OCI-LY7 (cell line): ENCODE measurements around the gene CTDSPL. TPM values are rescaled to one million over a fixed set of nuclear protein-coding genes. Genes with fewer than 3 reads are reported as not detected.

Experiments
- BruUV-seq: library from RNA; stranded (reverse); fragments of 400-500 nt; replicated peaks from 2 replicates; lab custom pipeline; 2021; lab: Mats Ljungman, UMichigan
- CTCF ChIA-PET: fragments of 300-600 bp; sonication (Branson Sonifier 250); formaldehyde crosslinking; loops from one replicate; lab custom pipeline; 2022; ENCODE audit warnings: antibody characterized with exemption; ENCODE audit not compliant: unreplicated experiment; lab: Charles Lee
- POLR2A ChIA-PET: fragments of 300-600 bp; sonication (Branson Sonifier 250); formaldehyde crosslinking; loops from one replicate; lab custom pipeline; 2022; ENCODE audit warnings: antibody characterized with exemption; lab: Charles Lee
- DNase-seq: peaks from one replicate; pipeline ENCODE4 v3.0.0-alpha.2; 2015; ENCODE audit warnings: low spot score
- H2AFZ ChIP-seq: fragments of 200-600 bp; sonication (generic), shearing (Covaris generic); 2 replicates; pipeline ENCODE4 v1.6.1; 2014; ENCODE audit warnings: mild to moderate bottlenecking, antibody characterized with exemption, low read length, moderate library complexity
- H3K27ac ChIP-seq: fragments of 200-600 bp; sonication (generic); 2 replicates; pipeline ENCODE4 v1.5.1; 2014; ENCODE audit warnings: mixed run types, low read depth, mild to moderate bottlenecking, moderate library complexity, low read length, inconsistent platforms; ENCODE audit not compliant: poor library complexity, severe bottlenecking
- H3K36me3 ChIP-seq: fragments of 200-600 bp; sonication (generic); 2 replicates; pipeline ENCODE4 v1.6.1; 2014; ENCODE audit warnings: mild to moderate bottlenecking, antibody characterized with exemption, low read length, moderate library complexity, mixed read lengths; ENCODE audit not compliant: insufficient read depth
- H3K4me1 ChIP-seq: fragments of 200-600 bp; sonication (generic); 2 replicates; pipeline ENCODE4 v1.5.1; 2014; ENCODE audit warnings: mild to moderate bottlenecking, low read length; ENCODE audit not compliant: insufficient read depth, poor library complexity, severe bottlenecking
- H3K4me2 ChIP-seq: fragments of 200-600 bp; sonication (generic); 2 replicates; pipeline ENCODE4 v1.6.1; 2014; ENCODE audit warnings: mild to moderate bottlenecking, low read length
- H3K4me3 ChIP-seq: fragments of 200-600 bp; sonication (generic); 2 replicates; pipeline ENCODE4 v1.5.1; 2014; ENCODE audit warnings: mild to moderate bottlenecking, low read depth, low read length; ENCODE audit not compliant: poor library complexity, severe bottlenecking
- H3K79me2 ChIP-seq: fragments of 200-600 bp; sonication (generic); 2 replicates; pipeline ENCODE4 v1.6.1; 2016; ENCODE audit warnings: low read depth, mild to moderate bottlenecking, low read length, moderate library complexity, mixed read lengths; ENCODE audit not compliant: insufficient read depth
- H3K9me2 ChIP-seq: fragments of 200-600 bp; sonication (generic); 2 replicates; pipeline ENCODE4 v1.6.1; 2016; ENCODE audit warnings: mild to moderate bottlenecking, low read length, mixed read lengths; ENCODE audit not compliant: insufficient read depth
- H3K9me3 ChIP-seq: fragments of 200-600 bp; sonication (generic); 2 replicates; pipeline ENCODE4 v1.6.1; 2014; ENCODE audit warnings: mild to moderate bottlenecking, mixed run types, low read length, mixed read lengths
- H4K20me1 ChIP-seq: fragments of 200-600 bp; sonication (generic); 2 replicates; pipeline ENCODE4 v1.6.1; 2014; ENCODE audit warnings: mild to moderate bottlenecking, antibody characterized with exemption, low read length, moderate library complexity, mixed read lengths; ENCODE audit not compliant: insufficient read depth
- EZH2phosphoT487 ChIP-seq: fragments of 200-600 bp; sonication (generic); IDR thresholded peaks from 2 replicates; pipeline ENCODE4 v1.6.1; 2018; ENCODE audit warnings: low read depth, borderline replicate concordance, mild to moderate bottlenecking, mixed run types, antibody characterized with exemption, low read length, moderate library complexity, mixed read lengths
- intact Hi-C: fragments of 100-400 bp; cut with micrococcal nuclease; formaldehyde crosslinking; loops from one replicate; pipeline ENCODE4 v1.10.0; 2022; ENCODE audit not compliant: unreplicated experiment
- total RNA-seq, 2 experiments: library from RNA; depleted of rRNA in 1 of 2; stranded (reverse); fragments of >200 nt in 1 of 2; shearing (Covaris generic) in 1 of 2; gene quantifications; 2 replicates each; pipeline ENCODE4 v1.2.3, GENCODE V29; 2014 to 2022
- TF ChIP-seq, protein P1 (sequence below): fragments of 200-600 bp; sonication (generic); conservative IDR thresholded peaks from 2 replicates; pipeline ENCODE4 v1.5.1; 2014; ENCODE audit warnings: mild to moderate bottlenecking, antibody characterized with exemption, low read length, moderate library complexity, mixed read lengths

Gene CTDSPL
- total RNA-seq, 2 experiments from 2014 or later: 0.38 TPM; not detected in 1

GRCh38 chr3:37956723-37957538 lies 95.3 kb downstream of the CTDSPL start:
- H3K27ac ChIP-seq: no peak overlapping the region
- DNase-seq: no peak
- intact Hi-C loops: no loop called here
- peak overlapping the region; percentile 38; the same call in 1 of the 2 replicates for H2AFZ ChIP-seq
- peak overlapping the region; percentile 31 for H3K4me2 ChIP-seq
- TF ChIP-seq, protein P1, sequence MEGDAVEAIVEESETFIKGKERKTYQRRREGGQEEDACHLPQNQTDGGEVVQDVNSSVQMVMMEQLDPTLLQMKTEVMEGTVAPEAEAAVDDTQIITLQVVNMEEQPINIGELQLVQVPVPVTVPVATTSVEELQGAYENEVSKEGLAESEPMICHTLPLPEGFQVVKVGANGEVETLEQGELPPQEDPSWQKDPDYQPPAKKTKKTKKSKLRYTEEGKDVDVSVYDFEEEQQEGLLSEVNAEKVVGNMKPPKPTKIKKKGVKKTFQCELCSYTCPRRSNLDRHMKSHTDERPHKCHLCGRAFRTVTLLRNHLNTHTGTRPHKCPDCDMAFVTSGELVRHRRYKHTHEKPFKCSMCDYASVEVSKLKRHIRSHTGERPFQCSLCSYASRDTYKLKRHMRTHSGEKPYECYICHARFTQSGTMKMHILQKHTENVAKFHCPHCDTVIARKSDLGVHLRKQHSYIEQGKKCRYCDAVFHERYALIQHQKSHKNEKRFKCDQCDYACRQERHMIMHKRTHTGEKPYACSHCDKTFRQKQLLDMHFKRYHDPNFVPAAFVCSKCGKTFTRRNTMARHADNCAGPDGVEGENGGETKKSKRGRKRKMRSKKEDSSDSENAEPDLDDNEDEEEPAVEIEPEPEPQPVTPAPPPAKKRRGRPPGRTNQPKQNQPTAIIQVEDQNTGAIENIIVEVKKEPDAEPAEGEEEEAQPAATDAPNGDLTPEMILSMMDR: no peak
- no peak for TF ChIP-seq EZH2phosphoT487
- BruUV-seq: no TSS peak
- no peaks in the 10 kb centered on the region for H4K20me1 ChIP-seq
- no peaks in the 10 kb centered on the region for H3K79me2 ChIP-seq
- H3K36me3 ChIP-seq: no peaks in the 10 kb centered on the region
- CTCF ChIA-PET: no interaction called here
- H3K4me3 ChIP-seq: no peak overlapping the region
- no peaks in the 10 kb centered on the region for H3K9me2 ChIP-seq
- H3K4me1 ChIP-seq: peaks cover 20% of the 10 kb centered on the region
- POLR2A ChIA-PET: interaction anchor here (0.6 to 1.6 kb wide), 4 partner anchors 9 to 69 kb away, joined by 3 to 6 read pairs (median 3); no protein-coding TSS in a partner anchor
- no peaks in the 10 kb centered on the region for H3K9me3 ChIP-seq

GRCh38 chr3:37957539-37957936 lies 95.9 kb downstream of the CTDSPL start:
- no TSS peak for BruUV-seq
- Histone ChIP-seq H3K4me3 (no peak overlapping the region), H3K9me3 (no peaks in the 10 kb centered on the region), H3K27ac (no peak overlapping the region), H3K36me3 (no peaks in the 10 kb centered on the region), H4K20me1 (no peaks in the 10 kb centered on the region), H3K4me1 (peaks cover 20% of the 10 kb centered on the region), H2AFZ (peak overlapping the region; percentile 5; the same call in 1 of the 2 replicates), H3K4me2 (no peak overlapping the region), H3K79me2 (no peaks in the 10 kb centered on the region), H3K9me2 (no peaks in the 10 kb centered on the region)
- POLR2A ChIA-PET: interaction anchor here (0.6 to 1.6 kb wide), 4 partner anchors 9 to 69 kb away, joined by 3 to 6 read pairs (median 3); no protein-coding TSS in a partner anchor
- TF ChIP-seq, protein P1: no peak
- TF ChIP-seq EZH2phosphoT487: no peak
- intact Hi-C loops: no loop called here
- DNase-seq: no peak
- CTCF ChIA-PET: no interaction called here
